ENCODE data around the gene AP1G2.

The AP1G2 gene

GRCh38 chr14:23513005-23513817 is 54.4 kb downstream of the AP1G2 start:
- DNase-seq, result no peak

GRCh38 chr14:23512156-23512555 is 55.4 kb downstream of the AP1G2 start:
- no peak for DNase-seq
